Glomerular visceral epithelial cell (primary cell): ENCODE data around the gene B4GALT5.

Experiments
- DNase-seq: peaks from one replicate; pipeline ENCODE4 v3.0.0-alpha.2; 2016; ENCODE audit errors: extremely low spot score

B4GALT5 gene

DNA sequence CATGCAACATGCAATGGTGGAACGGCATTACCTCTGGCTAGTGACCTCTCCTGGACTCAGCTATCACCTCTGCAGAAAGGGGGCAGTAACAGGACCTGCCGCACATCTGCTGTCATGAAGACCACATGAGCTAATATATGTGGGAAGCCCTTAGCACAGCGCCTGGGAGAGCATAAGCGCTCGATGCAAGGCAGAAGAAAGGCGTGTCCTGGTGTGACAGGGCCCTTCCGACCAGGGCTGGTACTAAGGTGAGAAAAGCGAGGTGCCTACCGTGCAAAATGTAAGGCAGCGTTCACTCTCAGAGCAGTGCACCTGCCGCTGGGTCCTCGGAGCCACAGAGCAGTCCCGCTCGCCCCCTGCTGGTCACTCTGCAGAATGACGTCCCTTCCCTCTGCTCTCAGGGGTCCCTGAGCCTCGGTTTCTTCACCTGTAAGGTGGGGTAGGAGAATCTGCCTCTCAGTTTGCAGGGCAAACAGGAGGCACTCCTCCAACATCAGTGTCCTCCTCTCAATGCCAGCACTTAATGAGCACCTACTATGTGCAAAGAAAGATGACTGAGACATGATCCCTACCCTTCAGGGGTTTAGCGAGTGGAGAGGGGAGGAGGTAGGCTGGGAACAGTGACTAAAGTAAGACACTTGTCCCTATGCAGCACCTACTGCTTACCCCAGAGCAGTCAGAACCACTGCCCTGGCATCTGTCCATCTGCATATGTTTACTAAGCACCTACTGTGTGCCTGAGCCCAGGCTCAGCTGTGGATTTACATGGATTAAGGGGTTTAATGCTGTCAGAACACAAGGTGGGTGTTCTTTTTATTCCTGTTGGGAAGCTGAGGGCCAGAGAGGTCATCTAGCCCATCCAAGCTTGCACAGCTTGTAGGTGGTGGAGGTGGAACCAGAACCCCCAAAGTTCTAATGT, 104.7 kb downstream of the B4GALT5 start:
- peak; percentile 66 for DNase-seq

DNA sequence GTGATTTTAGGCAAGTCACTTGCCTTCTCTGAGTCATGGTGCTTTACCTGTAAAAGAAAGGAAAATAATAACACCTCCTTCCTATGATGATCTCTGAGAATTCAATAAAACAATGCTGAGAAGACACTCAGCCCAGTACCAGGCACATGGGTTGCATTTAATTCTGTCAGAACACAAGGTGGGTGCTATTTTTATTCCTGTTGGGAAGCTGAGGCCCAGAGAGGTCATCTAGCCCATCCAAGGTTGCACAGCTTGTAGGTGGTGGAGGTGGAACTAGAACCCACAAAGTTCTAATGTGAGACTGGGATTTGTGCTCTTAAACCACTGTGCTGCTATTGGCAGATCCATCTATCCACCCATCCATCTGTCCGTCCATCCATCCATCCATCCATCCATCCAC, 106.1 kb downstream of the B4GALT5 start:
- no peak for DNase-seq

DNA sequence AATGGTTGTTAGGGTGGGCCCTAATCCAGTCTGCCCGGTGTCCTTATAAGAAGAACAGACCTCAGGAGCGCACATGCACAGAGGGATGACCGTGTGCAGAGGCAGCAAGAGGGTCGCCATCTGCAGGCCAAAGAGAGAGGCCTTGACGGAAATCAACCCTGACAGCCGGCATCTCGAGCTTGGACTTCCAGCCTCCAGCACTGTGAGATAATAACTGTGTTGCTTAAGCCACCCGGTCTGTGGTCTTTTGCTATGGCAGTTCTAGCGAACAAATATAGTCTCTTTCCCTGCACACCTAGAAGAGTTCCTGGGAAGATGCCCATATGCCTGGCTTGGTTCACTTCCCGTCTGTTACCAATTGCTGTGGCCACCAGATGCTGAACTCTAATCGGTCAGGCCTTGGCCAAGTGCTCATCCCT, 110.5 kb downstream of the B4GALT5 start:
- peak; percentile 38 for DNase-seq

DNA sequence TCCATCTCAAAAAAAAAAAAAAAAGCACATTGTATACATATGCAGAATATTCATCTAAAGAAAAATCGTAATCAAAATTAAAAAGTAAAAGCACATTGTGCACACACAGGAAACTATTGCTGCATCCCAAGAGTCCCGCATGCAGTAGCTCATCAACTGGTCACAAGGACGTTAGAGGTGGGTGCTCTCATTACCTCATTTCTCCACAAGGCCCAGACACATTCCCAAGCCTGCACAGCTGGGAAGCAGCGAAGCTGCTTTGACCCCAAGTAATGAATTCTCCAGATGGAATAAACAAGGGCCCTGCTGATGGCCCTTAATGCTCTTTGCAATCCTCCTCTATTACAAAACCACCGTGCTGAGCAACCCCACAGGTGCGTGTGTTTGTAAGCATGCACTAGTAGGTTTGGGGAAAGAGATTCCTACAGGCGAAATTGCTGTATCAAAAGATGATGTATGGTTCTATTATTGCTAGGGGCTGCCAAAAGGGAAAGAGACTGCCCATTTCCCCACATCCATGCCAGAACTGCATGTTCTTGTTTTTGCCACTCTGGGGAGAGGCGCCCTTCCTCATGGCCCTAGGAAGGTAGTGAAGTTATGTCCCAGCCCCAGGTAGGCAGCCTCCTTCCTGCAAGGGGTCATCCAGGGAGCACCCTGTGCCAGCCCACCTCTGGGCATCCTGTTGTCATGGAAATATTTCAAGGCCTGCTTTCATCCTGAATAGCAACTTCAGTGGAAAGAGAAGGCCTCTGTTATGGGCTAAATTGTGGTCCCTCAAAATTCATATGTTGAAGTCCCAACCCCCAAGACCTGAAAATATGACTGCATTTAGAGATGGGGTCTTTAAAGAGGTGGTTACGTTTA, 111.1 kb downstream of the B4GALT5 start:
- DNase-seq: no peak

DNA sequence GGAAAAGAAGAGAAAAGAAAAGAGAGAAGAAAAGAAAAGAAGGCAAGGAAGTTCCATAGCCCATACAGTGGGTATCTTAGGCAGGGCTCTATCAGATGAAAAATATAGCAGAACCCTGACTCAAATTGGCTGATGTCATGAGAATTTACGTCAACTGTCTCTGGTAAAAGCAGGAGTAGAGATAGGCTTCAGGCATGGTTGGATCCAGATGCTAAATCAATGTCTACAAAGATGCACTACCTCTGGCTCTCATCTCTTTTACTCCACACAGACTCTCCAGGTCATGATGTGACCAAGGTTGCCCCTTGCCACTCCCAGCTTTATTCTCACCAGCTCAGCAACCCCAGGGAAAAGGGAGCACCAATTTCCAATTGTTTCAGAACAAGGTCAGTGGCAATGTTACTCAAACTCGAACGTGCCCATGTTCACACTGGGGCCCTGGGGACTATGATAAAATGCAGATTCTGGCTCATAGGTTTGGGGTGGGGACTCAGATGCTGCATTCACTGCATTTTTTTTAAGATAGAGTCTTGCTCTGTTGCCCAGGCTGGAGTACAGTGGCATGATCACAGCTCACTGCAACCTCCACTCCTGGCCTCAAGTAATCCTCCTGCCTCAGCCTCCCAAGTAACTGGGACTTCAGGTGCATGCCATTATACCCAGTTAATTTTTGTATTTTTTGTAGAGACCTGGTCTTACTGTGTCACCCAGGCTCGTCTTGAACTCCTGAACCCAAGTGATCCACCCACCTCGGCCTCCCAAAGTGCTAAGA, 112.3 kb downstream of the B4GALT5 start:
- DNase-seq: no peak

DNA sequence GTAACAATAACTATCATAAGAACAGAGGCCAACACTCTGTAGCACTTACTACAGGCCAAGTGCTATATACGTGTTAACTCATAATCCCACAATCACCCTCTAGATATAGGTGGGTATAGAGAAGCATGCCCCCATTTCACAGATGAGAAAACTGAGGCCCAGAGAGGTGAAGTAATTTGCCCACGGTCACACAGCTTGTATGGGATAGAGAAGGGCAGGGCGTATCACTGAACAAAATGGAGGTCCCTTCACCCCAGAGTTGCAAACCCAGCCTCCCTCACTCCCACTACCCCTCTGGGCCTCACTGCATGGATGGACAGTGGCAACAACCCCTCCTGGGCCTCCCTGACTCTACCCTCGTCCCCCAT, 113.9 kb downstream of the B4GALT5 start:
- no peak for DNase-seq

DNA sequence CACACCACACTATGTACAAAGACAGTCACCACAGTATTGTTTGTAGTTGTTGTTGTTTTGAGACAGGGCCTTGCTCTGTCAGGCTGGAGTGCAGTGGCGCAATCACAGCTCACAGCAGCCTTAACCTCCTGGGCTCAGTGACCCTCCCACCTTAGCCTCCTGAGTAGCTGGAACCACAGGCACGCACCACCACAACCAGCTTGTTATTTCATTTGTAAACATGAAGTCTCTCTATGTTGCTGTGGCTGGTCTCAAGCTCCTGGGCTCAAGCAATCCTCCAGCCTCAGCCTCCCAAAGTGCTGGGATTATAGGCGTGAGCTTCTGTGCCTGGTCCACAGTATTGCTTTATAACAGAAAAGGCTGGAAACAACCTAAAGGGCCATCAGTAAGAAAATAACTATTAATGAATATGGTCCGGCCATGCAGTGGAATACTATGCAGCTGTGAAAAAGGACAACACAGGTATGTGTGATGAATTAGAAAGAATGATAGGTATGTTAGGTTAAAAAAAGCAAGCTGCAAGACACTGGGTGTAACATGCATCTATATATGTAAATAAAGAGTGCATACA, 115.8 kb downstream of the B4GALT5 start:
- no peak for DNase-seq

DNA sequence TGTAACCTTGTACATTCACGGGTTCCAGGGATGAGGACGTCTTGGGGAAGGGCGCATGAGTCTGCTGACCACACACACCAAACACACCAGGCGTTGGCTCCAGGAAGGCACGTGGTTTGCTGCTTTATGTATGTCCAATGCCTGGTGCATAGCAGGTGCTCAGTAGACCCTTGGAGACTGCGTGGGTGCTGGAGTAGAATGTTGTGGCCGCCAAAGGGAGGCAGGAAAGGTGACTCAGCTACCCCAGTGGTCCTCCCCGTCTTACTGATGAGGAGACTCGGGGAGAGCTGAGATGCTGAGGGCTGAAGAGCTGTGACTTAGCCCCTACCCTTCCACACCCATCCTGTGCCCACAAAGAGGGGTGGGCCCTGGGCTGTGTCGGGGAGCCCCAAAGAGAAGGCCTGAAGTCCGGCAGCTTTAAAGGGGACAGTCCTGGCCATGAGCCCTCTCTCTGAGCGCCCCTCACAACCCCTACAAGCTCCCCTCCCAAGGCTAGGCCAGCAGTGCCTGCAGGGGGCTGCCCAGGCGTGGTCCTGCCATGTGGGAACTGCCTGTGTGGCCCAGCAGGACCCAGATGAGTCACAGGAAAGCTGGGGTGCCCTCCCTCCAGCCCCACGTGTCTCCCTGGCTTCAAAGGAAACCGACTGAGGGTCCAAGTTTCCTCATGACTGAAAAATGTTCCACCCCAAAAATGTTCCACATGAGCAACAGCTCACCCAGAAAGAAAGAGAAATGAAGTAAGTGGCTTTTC, 117.7 kb downstream of the B4GALT5 start:
- DNase-seq: peak; percentile 97

DNA sequence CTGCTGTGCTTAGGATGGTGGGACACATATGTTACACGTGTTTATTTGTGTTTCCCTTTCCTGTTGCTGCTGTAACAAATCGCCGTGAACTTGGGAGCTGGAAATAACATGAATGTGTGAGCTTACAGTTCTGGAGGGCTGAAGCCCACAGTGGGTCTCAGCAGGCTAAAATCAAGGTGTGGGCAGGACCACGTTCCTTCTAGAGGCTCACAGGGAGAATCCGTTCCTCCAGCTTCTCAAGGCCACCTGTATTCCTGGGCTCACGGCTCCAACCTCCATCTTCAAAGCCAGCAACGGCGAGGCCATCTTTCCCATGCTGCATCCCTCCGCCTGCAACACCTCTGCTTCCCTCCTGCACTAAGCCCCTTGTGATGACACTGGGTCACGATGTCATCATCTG, 118.3 kb downstream of the B4GALT5 start:
- DNase-seq: no peak

DNA sequence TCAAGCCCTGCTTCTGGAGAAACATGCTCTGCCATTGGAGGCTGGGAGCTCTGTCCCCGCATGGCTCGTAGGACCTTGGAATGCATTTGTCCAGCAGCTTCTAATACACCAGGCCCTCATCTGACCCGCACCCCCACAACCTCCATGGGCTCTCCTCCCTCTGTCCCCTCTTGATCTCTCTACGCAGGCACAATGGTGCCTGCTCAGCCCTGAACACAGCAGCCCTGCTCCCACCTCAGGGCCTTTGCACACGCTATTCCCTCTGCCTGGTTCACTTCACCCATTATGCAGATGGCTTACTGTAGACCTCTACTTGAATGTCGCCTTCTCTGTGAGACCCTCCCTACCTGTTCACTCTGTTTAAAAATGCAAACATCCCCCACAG, 118.8 kb downstream of the B4GALT5 start:
- DNase-seq: no peak

DNA sequence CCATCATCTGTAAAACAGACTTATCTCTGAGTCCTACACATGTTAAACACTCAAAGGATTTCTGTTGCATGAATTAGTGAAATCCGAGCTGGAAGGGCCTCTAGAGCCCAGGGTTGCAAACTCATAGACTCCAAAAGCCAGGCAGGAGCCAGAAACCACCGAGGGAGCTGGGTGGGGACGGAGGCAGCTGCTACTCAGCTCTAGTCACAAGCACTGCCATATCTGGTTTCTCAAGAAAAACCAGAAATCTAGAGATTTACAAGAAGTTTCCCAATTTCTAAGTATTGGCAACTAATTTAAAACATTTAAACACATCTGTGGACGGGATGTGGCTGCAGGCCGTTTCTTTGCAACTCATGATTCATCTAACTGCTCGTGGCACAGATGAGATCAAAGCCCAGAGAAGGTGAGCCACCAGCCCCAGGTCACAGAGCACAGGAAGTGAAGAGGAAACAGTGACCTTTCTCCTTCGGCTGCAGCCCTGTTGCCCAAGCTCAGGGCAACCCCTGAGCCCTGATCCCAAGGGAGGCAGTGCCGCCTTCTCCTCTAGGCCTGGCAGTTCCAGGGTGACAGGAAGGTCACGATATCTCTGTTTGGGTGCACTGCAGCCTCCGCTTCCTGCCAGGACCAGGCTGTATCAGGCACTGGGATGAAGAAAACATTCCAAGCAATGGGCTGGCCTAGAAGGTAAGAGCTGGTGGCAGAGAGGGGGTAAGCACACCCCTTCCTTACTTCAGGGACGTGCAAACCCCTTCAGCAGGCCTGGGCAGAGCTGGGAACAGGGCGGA, 119.3 kb downstream of the B4GALT5 start:
- DNase-seq: no peak

DNA sequence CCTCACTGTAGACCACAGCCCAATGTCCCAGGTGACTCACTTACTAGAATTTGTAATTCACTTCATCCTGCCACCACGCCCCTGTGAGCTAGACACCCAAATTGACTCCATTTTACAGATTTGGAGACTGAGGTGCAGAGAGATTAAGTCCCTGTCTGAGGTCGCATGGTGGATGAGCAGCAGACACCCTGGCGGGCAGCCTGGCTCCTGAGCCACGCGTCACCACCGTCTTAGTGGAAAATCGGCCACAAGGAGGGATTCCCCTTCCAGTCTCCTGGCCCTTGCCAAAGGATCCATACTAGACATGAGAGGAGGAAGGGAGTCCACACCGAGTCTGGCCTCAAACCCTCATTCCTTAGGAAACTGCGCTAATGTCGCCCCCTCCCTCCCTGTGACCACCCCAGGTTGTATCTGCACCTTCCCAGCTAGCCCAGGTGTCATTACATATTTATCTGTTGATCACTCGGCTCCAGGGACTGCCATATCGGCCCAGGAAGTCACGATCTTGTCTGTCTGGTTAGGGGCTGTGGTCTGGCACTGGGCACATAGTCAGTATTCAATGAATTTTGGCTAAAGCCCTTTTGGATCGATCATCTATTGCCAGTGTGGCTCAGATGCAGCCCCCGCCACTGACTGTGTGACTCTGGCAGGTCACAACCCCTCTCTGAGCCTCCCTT, 120.1 kb downstream of the B4GALT5 start:
- peak; percentile 35 for DNase-seq

DNA sequence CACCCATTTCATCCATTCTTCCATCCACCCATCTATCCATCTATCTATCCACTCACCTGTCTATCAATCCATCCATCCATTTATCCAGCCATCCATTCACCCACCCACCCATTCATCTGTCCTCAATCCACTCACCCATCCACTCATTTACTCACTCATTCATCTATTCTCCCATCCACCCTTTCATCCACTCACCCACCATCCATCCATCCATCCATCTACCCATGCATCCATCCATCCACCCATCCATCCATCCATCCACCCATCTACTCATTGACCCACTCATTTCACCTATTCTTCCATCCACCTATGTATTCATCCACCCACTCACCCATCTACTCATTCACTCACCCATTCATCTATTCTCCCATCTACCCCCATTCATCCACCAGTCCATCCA, 121.6 kb downstream of the B4GALT5 start:
- no peak for DNase-seq

DNA sequence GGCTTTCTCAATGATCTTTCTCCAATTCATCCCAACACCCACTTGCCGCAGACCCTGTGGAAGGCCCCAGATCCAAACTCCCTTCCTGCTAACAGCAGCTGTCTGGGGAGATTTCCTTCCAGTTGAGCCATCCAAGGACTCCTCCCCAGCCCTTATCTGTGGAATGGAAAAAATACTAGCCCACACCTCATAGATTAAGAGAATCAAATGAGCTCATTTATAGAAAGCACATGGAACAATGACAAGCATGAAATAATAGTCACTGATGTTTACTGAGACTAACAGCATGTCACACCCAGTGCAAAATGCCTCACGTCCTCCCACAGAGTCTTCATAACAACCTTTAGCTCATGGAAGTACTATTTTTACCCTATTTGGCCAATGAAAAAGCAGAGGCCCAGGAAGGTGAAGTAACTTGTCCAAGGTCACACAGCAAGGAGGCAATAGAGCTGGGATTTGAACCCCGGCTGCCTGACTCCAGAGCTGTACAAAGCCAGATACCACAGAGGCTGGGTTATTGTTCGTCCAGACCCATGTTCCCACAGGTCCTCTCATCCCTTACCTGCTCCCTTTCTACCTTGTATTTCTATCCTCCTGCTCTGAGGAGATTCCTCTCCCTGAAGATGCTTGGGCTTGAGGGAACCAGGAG, 122.3 kb downstream of the B4GALT5 start:
- DNase-seq: no peak

DNA sequence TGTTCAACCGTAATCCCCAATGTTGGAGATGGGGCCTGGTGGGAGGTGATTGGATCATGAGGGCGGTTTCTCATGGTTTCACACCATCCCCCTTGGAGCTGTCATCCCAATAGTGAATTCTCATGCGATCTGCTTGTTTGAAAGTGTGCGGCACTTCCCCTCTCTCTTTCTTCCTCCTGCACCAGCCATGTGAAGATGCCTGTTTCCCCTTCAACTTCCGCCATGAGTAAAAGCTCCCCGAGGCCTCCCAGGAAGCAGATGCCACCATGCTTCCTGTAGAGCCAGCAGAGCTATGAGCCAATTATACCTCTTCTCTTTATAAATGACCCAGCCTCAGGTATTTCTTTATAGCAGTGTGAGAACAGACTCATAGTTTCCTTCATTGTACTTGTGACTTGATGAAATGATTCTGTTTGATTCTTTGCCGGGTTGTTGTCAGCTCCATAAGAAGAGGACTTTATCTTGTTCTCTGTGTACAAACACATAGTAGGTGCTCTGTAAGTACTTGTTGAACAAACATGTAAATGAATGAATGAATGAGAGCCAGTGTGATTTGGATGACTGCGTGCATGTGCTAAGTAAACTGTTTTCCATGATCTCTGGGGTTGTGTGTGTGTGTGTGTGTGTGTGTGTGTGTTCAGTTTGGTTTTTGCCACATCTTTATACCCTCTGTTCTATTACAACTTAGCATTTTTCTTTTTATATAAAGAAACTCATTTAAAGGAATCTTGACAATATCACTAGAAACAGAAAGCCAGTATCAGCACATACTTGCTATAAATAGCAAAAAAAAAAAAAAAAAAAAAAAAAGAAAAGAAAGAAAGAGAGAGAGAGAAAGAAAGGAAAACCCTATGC, 123.3 kb downstream of the B4GALT5 start:
- DNase-seq: no peak

DNA sequence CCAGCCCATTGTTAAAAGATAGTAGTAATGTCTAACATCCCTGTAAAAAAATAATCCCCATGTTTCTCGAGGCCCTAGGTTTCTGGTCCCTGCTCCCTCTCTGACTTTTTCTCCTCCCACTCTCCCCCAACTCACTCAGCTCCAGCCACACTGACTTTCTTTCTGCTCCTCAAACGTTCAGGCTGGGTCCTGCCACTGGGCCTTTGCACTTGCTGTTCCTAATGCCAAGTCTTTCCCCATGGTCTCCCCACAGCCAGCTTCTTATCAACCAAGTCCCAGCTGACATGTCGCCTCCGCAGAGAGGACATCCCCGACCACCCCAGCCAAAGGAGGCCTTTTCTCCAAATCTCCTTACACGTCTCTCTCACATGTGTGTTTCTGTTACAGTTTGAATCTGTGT, 123.9 kb downstream of the B4GALT5 start:
- no peak for DNase-seq

DNA sequence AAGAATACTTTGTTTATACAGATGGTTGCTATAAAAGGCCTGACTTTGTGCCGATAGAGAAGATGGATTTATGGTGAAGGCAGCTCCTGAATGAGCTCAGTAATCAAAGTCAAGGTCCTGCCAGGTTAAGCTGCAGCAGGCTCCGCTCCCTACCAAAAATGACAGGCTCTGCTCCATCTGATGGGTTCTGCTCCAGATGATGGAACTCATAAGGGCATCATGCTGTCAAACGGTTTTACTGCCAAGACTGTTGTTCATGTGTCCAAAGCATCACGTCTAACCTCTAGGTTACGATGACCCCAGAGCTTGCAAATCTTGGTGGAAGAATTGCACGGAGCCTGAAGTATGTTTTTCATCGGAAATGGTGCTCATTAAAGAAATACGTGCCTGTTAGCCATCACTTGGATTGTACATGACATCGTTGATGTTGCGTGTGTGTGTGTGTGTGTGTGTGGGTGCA, 126.5 kb downstream of the B4GALT5 start:
- no peak for DNase-seq
